ENCODE results near the gene HENMT1. TPM values are rescaled to one million over a fixed set of nuclear protein-coding genes. Genes with fewer than 3 reads are reported as not detected.

HENMT1 gene
- total and polyA plus RNA-seq, 9 of the 15 experiments (the other 6 are each of a cell fraction or from before 2014, with no cell fraction given): not detected

GRCh38 chr1:108691942-108692723 is 31.2 kb upstream of the HENMT1 start, which contains the start of gene PRPF38B (continued):
- TF ChIP-seq KLF16 (IDR thresholded peaks at IDR 0.05) (no peak), ZNF133 (CRISPR knock-in tag; IDR thresholded peaks at IDR 0.05) (no peak), CTBP1 (IDR thresholded peaks at IDR 0.05; ENCODE audit: borderline replicate concordance) (peak; percentile 76), SIRT6 (IDR thresholded peaks at IDR 0.05; ENCODE audit: low read depth, low read length) (no peak), ZNF217 (CRISPR knock-in tag; IDR thresholded peaks at IDR 0.05) (no peak), HDGF (IDR thresholded peaks at IDR 0.05) (no peak), PTBP1 (IDR thresholded peaks at IDR 0.05; ENCODE audit: low read depth, low read length) (no peak), BMI1 (IDR thresholded peaks at IDR 0.05; ENCODE audit: low read length) (no peak), NCOA1 (IDR thresholded peaks at IDR 0.05; ENCODE audit: low read depth) (peak; percentile 57; the same call in 1 of the 2 replicates), UBTF (IDR thresholded peaks at IDR 0.05; ENCODE audit: borderline replicate concordance in 1 of 2, low read depth in 2 of 2, low read length in 2 of 2) (no peak), CBFB (CRISPR knock-in tag; IDR thresholded peaks at IDR 0.05) (0 out of 2 replicates have a peak, but pooled peaks have one; percentile 58), SMAD2 (IDR thresholded peaks at IDR 0.05; ENCODE audit: low read depth, low read length) (no peak), ELF2 (CRISPR knock-in tag; IDR thresholded peaks at IDR 0.05) (peak; percentile 87), SRSF3 (IDR thresholded peaks at IDR 0.05; ENCODE audit: insufficient read depth, low read length) (0 out of 2 replicates have a peak, but pooled peaks have one; percentile 77), TCF3 (CRISPR knock-in tag; IDR thresholded peaks at IDR 0.05) (peak; percentile 30; the same call in 1 of the 2 replicates), ATF3 (IDR thresholded peaks at IDR 0.05) (peak; percentile 69), ATF3 (CRISPR knock-in tag; conservative IDR thresholded peaks at IDR 0.05) (no peak), ZNF282 (CRISPR knock-in tag; IDR thresholded peaks at IDR 0.05) (no peak), FOS (IDR thresholded peaks at IDR 0.05; ENCODE audit: extremely low read depth, insufficient read length) (peak; percentile 60), TBL1XR1 (IDR thresholded peaks at IDR 0.05; ENCODE audit: low read length in 2 of 2) (peak in 1 of 2 experiments; percentile 18; a peak in 1 of 4 replicates), PATZ1 (CRISPR knock-in tag; IDR thresholded peaks at IDR 0.05; ENCODE audit: borderline replicate concordance) (no peak), HOMEZ (CRISPR knock-in tag; IDR thresholded peaks at IDR 0.05) (no peak), CGGBP1 (CRISPR knock-in tag; IDR thresholded peaks at IDR 0.05) (no peak)
